ENCODE results near the gene ESYT1.
A peak's percentile ranks its signal among the peaks of the same experiment; 100 is the strongest.

ESYT1 gene

GRCh38 chr12:56150563-56150962 is 22.5 kb downstream of the ESYT1 start (continued):
- TF ChIP-seq ZNF645 (tag by site-specific recombination; IDR thresholded peaks at IDR 0.05) (no peak), ZNF133 (tag by site-specific recombination; IDR thresholded peaks at IDR 0.05) (no peak), ZBTB44 (tag by site-specific recombination; IDR thresholded peaks at IDR 0.05) (peak; percentile 90), ZNF544 (tag by site-specific recombination; IDR thresholded peaks at IDR 0.05) (no peak), ZNF223 (tag by site-specific recombination; IDR thresholded peaks at IDR 0.05) (no peak), ZNF488 (tag by site-specific recombination; IDR thresholded peaks at IDR 0.05) (no peak), ZSCAN4 (tag by site-specific recombination; IDR thresholded peaks at IDR 0.05) (no peak), ZNF558 (tag by site-specific recombination; IDR thresholded peaks at IDR 0.05) (no peak), ZNF549 (tag by site-specific recombination; IDR thresholded peaks at IDR 0.05) (no peak), ZNF10 (tag by site-specific recombination; IDR thresholded peaks at IDR 0.05) (no peak), ZNF664 (tag by site-specific recombination; IDR thresholded peaks at IDR 0.05) (no peak), ZXDB (tag by site-specific recombination; IDR thresholded peaks at IDR 0.05) (no peak), MEIS1 (CRISPR knock-in tag; IDR thresholded peaks at IDR 0.05; ENCODE audit: borderline replicate concordance) (no peak), OSR2 (tag by site-specific recombination; IDR thresholded peaks at IDR 0.05) (no peak), ZNF830 (tag by site-specific recombination; IDR thresholded peaks at IDR 0.05; ENCODE audit: low read depth) (no peak; the same call in 1 of the 2 replicates), ZNF701 (tag by site-specific recombination; IDR thresholded peaks at IDR 0.05) (no peak), ZNF121 (tag by site-specific recombination; IDR thresholded peaks at IDR 0.05) (no peak), ZSCAN16 (tag by site-specific recombination; IDR thresholded peaks at IDR 0.05) (no peak), SCRT2 (tag by site-specific recombination; IDR thresholded peaks at IDR 0.05) (no peak), BCL11A (tag by site-specific recombination; IDR thresholded peaks at IDR 0.05; ENCODE audit: low read depth) (no peak), ZNF585B (tag by site-specific recombination; IDR thresholded peaks at IDR 0.05) (no peak), ZBTB26 (tag by site-specific recombination; optimal IDR thresholded peaks at IDR 0.05) (no peak), RBAK (tag by site-specific recombination; IDR thresholded peaks at IDR 0.05) (no peak), SP3 (tag by site-specific recombination; IDR thresholded peaks at IDR 0.05) (no peak), EGR2 (tag by site-specific recombination; IDR thresholded peaks at IDR 0.05; ENCODE audit: low read depth) (no peak), ZNF214 (tag by site-specific recombination; IDR thresholded peaks at IDR 0.05; ENCODE audit: borderline replicate concordance) (peak; percentile 71; the same call in 1 of the 2 replicates), PRDM2 (tag by site-specific recombination; IDR thresholded peaks at IDR 0.05; ENCODE audit: borderline replicate concordance) (no peak), HIC1 (tag by site-specific recombination; IDR thresholded peaks at IDR 0.05) (no peak)
